Caco-2 (cell line): ENCODE results near the gene TEAD3. TPM values are rescaled to one million over a fixed set of nuclear protein-coding genes. Genes with fewer than 3 reads are reported as not detected.
A peak's percentile ranks its signal among the peaks of the same experiment; 100 is the strongest.

Experiments
- BruUV-seq: library from RNA; stranded (reverse); fragments of 400-500 nt; replicated peaks from 2 replicates; lab custom pipeline; 2021; lab: Mats Ljungman, UMichigan
- CTCF ChIA-PET: fragments of 300-600 bp; sonication (Branson Sonifier 250); formaldehyde crosslinking; loops from one replicate; lab custom pipeline; 2022; ENCODE audit warnings: antibody characterized with exemption; lab: Charles Lee
- POLR2A ChIA-PET: fragments of 300-600 bp; sonication (Branson Sonifier 250); formaldehyde crosslinking; loops from one replicate; lab custom pipeline; 2022; ENCODE audit warnings: antibody characterized with exemption; lab: Charles Lee
- DNase-seq, 2 experiments: peaks; one replicate each; pipeline versions ENCODE4 v3.0.0 to v3.0.0-alpha.2; 2020 to 2022
- H3K27me3 ChIP-seq: replicated peaks from 2 replicates; pipeline ENCODE4 v1.6.0; 2011; ENCODE audit warnings: low read length; ENCODE audit not compliant: control insufficient read depth, insufficient read depth
- H3K36me3 ChIP-seq: 2 replicates; pipeline ENCODE4 v1.5.1; 2011; ENCODE audit warnings: low read length; ENCODE audit not compliant: control insufficient read depth, insufficient read depth
- H3K4me1 ChIP-seq: fragments of 250-450 bp; sonication (Bioruptor Pico); 2 replicates; pipeline ENCODE4 v1.5.1; 2020; ENCODE audit warnings: mild to moderate bottlenecking
- H3K4me3 ChIP-seq: 2 replicates; pipeline ENCODE4 v1.5.1; 2011; ENCODE audit warnings: low read depth, mild to moderate bottlenecking, control low read depth, low read length
- H3K9me3 ChIP-seq: fragments of 250-450 bp; sonication (Bioruptor Pico); 2 replicates; pipeline ENCODE4 v1.5.1; 2020; ENCODE audit warnings: mild to moderate bottlenecking, moderate library complexity
- H3K27ac Mint-ChIP-seq: one replicate; pipeline ENCODE4 v1.8.0; 2022; ENCODE audit warnings: mixed read lengths; ENCODE audit not compliant: unreplicated experiment
- H3K27me3 Mint-ChIP-seq: one replicate; pipeline ENCODE4 v1.8.0; 2022; ENCODE audit warnings: mixed read lengths; ENCODE audit not compliant: insufficient read depth, unreplicated experiment
- H3K36me3 Mint-ChIP-seq: one replicate; pipeline ENCODE4 v1.8.0; 2022; ENCODE audit warnings: mild to moderate bottlenecking, mixed read lengths; ENCODE audit not compliant: insufficient read depth, unreplicated experiment
- H3K4me1 Mint-ChIP-seq: one replicate; pipeline ENCODE4 v1.8.0; 2022; ENCODE audit warnings: low read depth, mixed read lengths; ENCODE audit not compliant: unreplicated experiment
- H3K4me3 Mint-ChIP-seq: one replicate; pipeline ENCODE4 v1.8.0; 2022; ENCODE audit warnings: mild to moderate bottlenecking, moderate library complexity, mixed read lengths; ENCODE audit not compliant: unreplicated experiment
- H3K9me3 Mint-ChIP-seq: one replicate; pipeline ENCODE4 v1.8.0; 2022; ENCODE audit warnings: mixed read lengths; ENCODE audit not compliant: unreplicated experiment
- intact Hi-C: fragments of 100-400 bp; cut with micrococcal nuclease; formaldehyde crosslinking; loops from one replicate; pipeline ENCODE4 v1.10.0; 2022; ENCODE audit not compliant: unreplicated experiment
- total RNA-seq: library from RNA; stranded (reverse); gene quantifications from 2 replicates; pipeline ENCODE4 v1.2.3, GENCODE V29; 2022
- TF ChIP-seq, protein P1 (sequence below), 2 experiments: fragments of 200-600 bp in 1 of 2; IDR thresholded peaks; 1 replicate in 1 of 2; 2 replicates in 1 of 2; pipeline versions ENCODE4 v1.5.1 to v1.8.0; 2011 to 2022; ENCODE audit warnings: antibody characterized with exemption in 1 of 2, control low read depth in 1 of 2, inconsistent platforms in 1 of 2, low read depth in 1 of 2, low read length in 1 of 2, mild to moderate bottlenecking in 1 of 2, moderate library complexity in 1 of 2; ENCODE audit not compliant: insufficient read depth in 1 of 2, severe bottlenecking in 1 of 2, unreplicated experiment in 1 of 2

TEAD3 gene
- total RNA-seq, 1 experiment from 2014 or later: 57.2 TPM

DNA sequence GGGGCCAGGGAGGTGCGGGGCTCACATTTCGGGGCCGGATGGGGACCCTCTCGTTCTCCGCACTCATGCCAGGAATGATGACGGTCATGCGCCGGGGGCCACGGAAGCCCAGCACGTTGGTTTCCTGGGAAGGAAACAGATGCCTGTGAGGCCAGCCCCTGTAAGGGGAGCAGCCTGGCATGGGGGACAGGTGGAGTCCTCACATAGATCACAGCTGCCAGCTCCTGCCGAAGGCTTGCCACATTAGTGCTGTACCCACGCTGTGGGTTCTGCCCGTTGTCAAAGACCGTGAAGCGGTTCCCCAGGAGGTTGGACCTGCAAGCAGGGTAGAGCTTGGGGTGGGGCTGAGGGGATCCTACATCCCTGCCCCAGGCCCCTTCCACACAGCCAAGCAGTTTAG lies 6.7 kb upstream of the TEAD3 start:
- Histone ChIP-seq H3K4me3 (no peak overlapping the region), H3K36me3 (no peaks in the 10 kb centered on the region; the same call in 1 of the 2 replicates), H3K9me3 (no peaks in the 10 kb centered on the region), H3K27me3 (no peaks in the 10 kb centered on the region), H3K4me1 (peaks cover 7% of the 10 kb centered on the region)
- ChIA-PET CTCF (no interaction called here), POLR2A (no interaction called here)
- BruUV-seq: no TSS peak
- no peaks in the 10 kb centered on the region for H3K9me3 Mint-ChIP-seq
- H3K4me1 Mint-ChIP-seq: no peaks in the 10 kb centered on the region
- H3K27me3 Mint-ChIP-seq: no peaks in the 10 kb centered on the region
- no peaks in the 10 kb centered on the region for H3K36me3 Mint-ChIP-seq
- DNase-seq: no peak
- TF ChIP-seq, protein P1, sequence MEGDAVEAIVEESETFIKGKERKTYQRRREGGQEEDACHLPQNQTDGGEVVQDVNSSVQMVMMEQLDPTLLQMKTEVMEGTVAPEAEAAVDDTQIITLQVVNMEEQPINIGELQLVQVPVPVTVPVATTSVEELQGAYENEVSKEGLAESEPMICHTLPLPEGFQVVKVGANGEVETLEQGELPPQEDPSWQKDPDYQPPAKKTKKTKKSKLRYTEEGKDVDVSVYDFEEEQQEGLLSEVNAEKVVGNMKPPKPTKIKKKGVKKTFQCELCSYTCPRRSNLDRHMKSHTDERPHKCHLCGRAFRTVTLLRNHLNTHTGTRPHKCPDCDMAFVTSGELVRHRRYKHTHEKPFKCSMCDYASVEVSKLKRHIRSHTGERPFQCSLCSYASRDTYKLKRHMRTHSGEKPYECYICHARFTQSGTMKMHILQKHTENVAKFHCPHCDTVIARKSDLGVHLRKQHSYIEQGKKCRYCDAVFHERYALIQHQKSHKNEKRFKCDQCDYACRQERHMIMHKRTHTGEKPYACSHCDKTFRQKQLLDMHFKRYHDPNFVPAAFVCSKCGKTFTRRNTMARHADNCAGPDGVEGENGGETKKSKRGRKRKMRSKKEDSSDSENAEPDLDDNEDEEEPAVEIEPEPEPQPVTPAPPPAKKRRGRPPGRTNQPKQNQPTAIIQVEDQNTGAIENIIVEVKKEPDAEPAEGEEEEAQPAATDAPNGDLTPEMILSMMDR (IDR thresholded peaks at IDR 0.05; ENCODE audit: insufficient read depth in 1 of 2, low read depth in 1 of 2, low read length in 1 of 2, severe bottlenecking in 1 of 2, unreplicated experiment in 1 of 2): no peak
- intact Hi-C loops: no loop called here
- H3K27ac Mint-ChIP-seq: no peak overlapping the region
- H3K4me3 Mint-ChIP-seq: no peak overlapping the region

DNA sequence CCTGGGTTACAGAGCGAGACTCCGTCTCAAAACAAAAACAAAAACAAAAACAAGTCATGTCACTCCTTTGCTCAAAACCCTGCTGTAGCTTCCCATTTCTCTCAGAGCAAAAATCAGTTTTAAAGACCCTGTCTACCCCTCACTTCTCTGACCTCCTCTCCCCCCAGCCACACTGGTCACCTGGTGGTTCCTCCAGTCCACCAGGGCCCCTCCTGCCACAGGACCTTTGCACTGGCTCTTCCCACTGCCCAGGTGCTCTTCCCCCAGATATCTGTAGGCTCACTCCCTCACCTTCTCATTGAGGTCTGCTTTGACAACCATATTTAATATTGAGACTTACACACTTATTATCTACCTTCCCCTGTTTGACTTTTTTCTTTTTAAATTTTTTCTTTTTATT lies 4.9 kb upstream of the TEAD3 start:
- no peak overlapping the region for H3K27ac Mint-ChIP-seq
- CTCF ChIA-PET: no interaction called here

DNA sequence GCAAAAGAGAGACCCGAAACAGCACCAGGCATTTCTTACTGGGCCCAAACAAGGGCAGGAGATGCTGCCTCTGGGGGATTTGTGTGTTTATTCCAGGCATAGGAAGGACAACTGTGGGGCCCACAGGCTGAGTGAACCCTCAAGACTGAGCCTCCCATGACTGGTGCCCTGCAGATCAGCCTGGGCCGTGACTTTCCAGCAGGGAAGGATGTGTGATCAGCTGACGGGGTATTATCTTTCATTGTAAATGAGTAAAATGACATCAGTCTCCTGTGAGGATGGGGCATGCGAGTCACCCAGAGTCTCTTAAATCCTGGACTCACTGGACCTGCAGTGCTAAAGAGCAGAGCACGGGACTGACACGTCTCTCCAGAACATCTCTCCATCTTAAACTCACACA lies 3.9 kb upstream of the TEAD3 start:
- no peak overlapping the region for H3K4me3 Mint-ChIP-seq
- Histone ChIP-seq H3K4me3 (no peak overlapping the region), H3K4me1 (peaks cover 11% of the 10 kb centered on the region), H3K9me3 (no peaks in the 10 kb centered on the region), H3K27me3 (no peaks in the 10 kb centered on the region), H3K36me3 (no peaks in the 10 kb centered on the region; the same call in 1 of the 2 replicates)
- H3K4me1 Mint-ChIP-seq: no peaks in the 10 kb centered on the region
- POLR2A ChIA-PET: no interaction called here
- TF ChIP-seq, protein P1 (IDR thresholded peaks at IDR 0.05; ENCODE audit: insufficient read depth in 1 of 2, low read depth in 1 of 2, low read length in 1 of 2, severe bottlenecking in 1 of 2, unreplicated experiment in 1 of 2): no peak
- H3K36me3 Mint-ChIP-seq: peaks cover 7% of the 10 kb centered on the region
- CTCF ChIA-PET: no interaction called here
- no TSS peak for BruUV-seq
- H3K9me3 Mint-ChIP-seq: no peaks in the 10 kb centered on the region
- H3K27me3 Mint-ChIP-seq: no peaks in the 10 kb centered on the region
- intact Hi-C loops: no loop called here
- H3K27ac Mint-ChIP-seq: peak overlapping the region; percentile 8
- no peak for DNase-seq

More for the DNA sequence above, 4.9 kb upstream of the TEAD3 start:
- no peaks in the 10 kb centered on the region for H3K27me3 ChIP-seq
- H3K4me3 Mint-ChIP-seq: no peak overlapping the region
- no TSS peak for BruUV-seq
- no peaks in the 10 kb centered on the region for H3K9me3 Mint-ChIP-seq
- no peak overlapping the region for H3K4me3 ChIP-seq
- no peaks in the 10 kb centered on the region for H3K27me3 Mint-ChIP-seq
- no peaks in the 10 kb centered on the region for H3K9me3 ChIP-seq
- peaks cover 7% of the 10 kb centered on the region for H3K36me3 Mint-ChIP-seq
- intact Hi-C loops: no loop called here
- POLR2A ChIA-PET: no interaction called here
- TF ChIP-seq, protein P1 (IDR thresholded peaks at IDR 0.05; ENCODE audit: insufficient read depth in 1 of 2, low read depth in 1 of 2, low read length in 1 of 2, severe bottlenecking in 1 of 2, unreplicated experiment in 1 of 2): no peak
- no peak for DNase-seq
- H3K36me3 ChIP-seq: no peaks in the 10 kb centered on the region; the same call in 1 of the 2 replicates
- H3K4me1 Mint-ChIP-seq: no peaks in the 10 kb centered on the region
- H3K4me1 ChIP-seq: peaks cover 10% of the 10 kb centered on the region
